Lower leg skin (tissue), 3 donors: ENCODE data around the gene ARID1B.

Experiments
- CTCF ChIP-seq, 3 donors: fragments of 450-650 bp; IDR thresholded peaks; one replicate each; pipeline ENCODE4 v1.5.1; 2016; ENCODE audit warnings: antibody characterized with exemption in 3 of 3, mild to moderate bottlenecking in 3 of 3, moderate library complexity in 2 of 3
- POLR2A ChIP-seq, 2 donors: fragments of 450-650 bp; IDR thresholded peaks; one replicate each; pipeline ENCODE4 v1.6.1; 2016 to 2017; ENCODE audit warnings: antibody characterized with exemption in 2 of 2, mild to moderate bottlenecking in 1 of 2, moderate library complexity in 1 of 2

- TF ChIP-seq CTCF (IDR thresholded peaks at IDR 0.05): no peak
- TF ChIP-seq POLR2A (IDR thresholded peaks at IDR 0.05): no peak
Measured at GRCh38 chr6:157259443-157259842, 482.3 kb downstream of the ARID1B start.
